ENCODE measurements around the gene RHOBTB1. TPM values are rescaled to one million over a fixed set of nuclear protein-coding genes. Genes with fewer than 3 reads are reported as not detected.

RHOBTB1 gene
- total RNA-seq, 1 experiment from 2014 or later = 0.77 TPM

GRCh38 chr10:60896033-60896432 lies 48.0 kb downstream of the RHOBTB1 start:
- Histone ChIP-seq H3K4me1 (ENCODE audit: control insufficient read depth, insufficient read depth, low read length) (no peaks in the 10 kb centered on the region), H3K9me3 (ENCODE audit: control insufficient read depth, insufficient read depth, low read depth, low read length) (no peaks in the 10 kb centered on the region), H3K4me3 (ENCODE audit: low read depth in 2 of 2, low read length in 2 of 2) (no peak overlapping the region), H3K27ac (ENCODE audit: low read length) (no peak overlapping the region), H3K27me3 (ENCODE audit: control insufficient read depth, insufficient read depth, low read length) (no peaks in the 10 kb centered on the region), H3K36me3 (ENCODE audit: control insufficient read depth, insufficient read depth, low read length) (no peaks in the 10 kb centered on the region)
- in situ Hi-C loops (cut with HindIII; ENCODE audit: low pct_unique_long_range_greater_than_20kb, low sequenced_read_pairs) = no loop called here
- TF ChIP-seq, protein P1, sequence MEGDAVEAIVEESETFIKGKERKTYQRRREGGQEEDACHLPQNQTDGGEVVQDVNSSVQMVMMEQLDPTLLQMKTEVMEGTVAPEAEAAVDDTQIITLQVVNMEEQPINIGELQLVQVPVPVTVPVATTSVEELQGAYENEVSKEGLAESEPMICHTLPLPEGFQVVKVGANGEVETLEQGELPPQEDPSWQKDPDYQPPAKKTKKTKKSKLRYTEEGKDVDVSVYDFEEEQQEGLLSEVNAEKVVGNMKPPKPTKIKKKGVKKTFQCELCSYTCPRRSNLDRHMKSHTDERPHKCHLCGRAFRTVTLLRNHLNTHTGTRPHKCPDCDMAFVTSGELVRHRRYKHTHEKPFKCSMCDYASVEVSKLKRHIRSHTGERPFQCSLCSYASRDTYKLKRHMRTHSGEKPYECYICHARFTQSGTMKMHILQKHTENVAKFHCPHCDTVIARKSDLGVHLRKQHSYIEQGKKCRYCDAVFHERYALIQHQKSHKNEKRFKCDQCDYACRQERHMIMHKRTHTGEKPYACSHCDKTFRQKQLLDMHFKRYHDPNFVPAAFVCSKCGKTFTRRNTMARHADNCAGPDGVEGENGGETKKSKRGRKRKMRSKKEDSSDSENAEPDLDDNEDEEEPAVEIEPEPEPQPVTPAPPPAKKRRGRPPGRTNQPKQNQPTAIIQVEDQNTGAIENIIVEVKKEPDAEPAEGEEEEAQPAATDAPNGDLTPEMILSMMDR (IDR thresholded peaks at IDR 0.05) = no peak
- TF ChIP-seq SIN3A (IDR thresholded peaks at IDR 0.05; ENCODE audit: borderline replicate concordance, insufficient read depth, low read depth, low read length) (no peak), TCF7L2 (IDR thresholded peaks at IDR 0.05; ENCODE audit: low read depth, low read length) (no peak), POLR2AphosphoS5 (IDR thresholded peaks at IDR 0.05; ENCODE audit: low read depth, low read length) (no peak), REST (IDR thresholded peaks at IDR 0.05; ENCODE audit: insufficient read depth in 1 of 2, low read depth in 2 of 2, low read length in 1 of 2) (no peak)
- intact Hi-C loops (cut with micrococcal nuclease; ENCODE audit: unreplicated experiment) = no loop called here
- ChIA-PET CTCF (no interaction called here), POLR2A (no interaction called here)
- BruUV-seq (replicated peaks) = no TSS peak
- ATAC-seq (no peak), DNase-seq (ENCODE audit: low read depth, low spot score) (no peak)

- H3K27me3 ChIP-seq (ENCODE audit: control insufficient read depth, insufficient read depth, low read length) = no peaks in the 10 kb centered on the region
- DNase-seq (ENCODE audit: low read depth, low spot score) (no peak), ATAC-seq (no peak)
- no peaks in the 10 kb centered on the region for H3K36me3 ChIP-seq (ENCODE audit: control insufficient read depth, insufficient read depth, low read length)
- no peaks in the 10 kb centered on the region for H3K4me1 ChIP-seq (ENCODE audit: control insufficient read depth, insufficient read depth, low read length)
- no peaks in the 10 kb centered on the region for H3K9me3 ChIP-seq (ENCODE audit: control insufficient read depth, insufficient read depth, low read depth, low read length)
- no peak overlapping the region for H3K4me3 ChIP-seq (ENCODE audit: low read depth in 2 of 2, low read length in 2 of 2)
- TF ChIP-seq, protein P1 (IDR thresholded peaks at IDR 0.05) = no peak
- TF ChIP-seq TCF7L2 (IDR thresholded peaks at IDR 0.05; ENCODE audit: low read depth, low read length) (no peak), SIN3A (IDR thresholded peaks at IDR 0.05; ENCODE audit: borderline replicate concordance, insufficient read depth, low read depth, low read length) (no peak), POLR2AphosphoS5 (IDR thresholded peaks at IDR 0.05; ENCODE audit: low read depth, low read length) (no peak), REST (IDR thresholded peaks at IDR 0.05; ENCODE audit: insufficient read depth in 1 of 2, low read depth in 2 of 2, low read length in 1 of 2) (no peak)
- in situ Hi-C loops (cut with HindIII; ENCODE audit: low pct_unique_long_range_greater_than_20kb, low sequenced_read_pairs) = no loop called here
- BruUV-seq (replicated peaks) = no TSS peak
- POLR2A ChIA-PET = no interaction called here
- intact Hi-C loops (cut with micrococcal nuclease; ENCODE audit: unreplicated experiment) = no loop called here
- no peak overlapping the region for H3K27ac ChIP-seq (ENCODE audit: low read length)
- CTCF ChIA-PET = no interaction called here
Measured at GRCh38 chr10:60894786-60895185, 49.2 kb downstream of the RHOBTB1 start.

Measured in Panc1 (cell line).